Heart left ventricle (tissue), 13 donors: Measurements from ENCODE around the gene POU4F3.

ENCODE experiments used
- POLR2A ChIP-seq, 2 donors: fragments of 450-650 bp; IDR thresholded peaks; one replicate each; pipeline ENCODE4 v1.6.1; 2017; ENCODE audit warnings: antibody characterized with exemption in 2 of 2, mild to moderate bottlenecking in 2 of 2, moderate library complexity in 2 of 2
- TF ChIP-seq, protein P1 (sequence below), 12 donors: fragments of 200-600 bp; sonication (generic) in 4 of 12; IDR thresholded peaks; one replicate each; pipeline versions ENCODE4 v1.5.0 to v1.8.0; 2018 to 2022; ENCODE audit warnings: antibody characterized with exemption in 12 of 12, mild to moderate bottlenecking in 5 of 12
- donor health status: ischemic (EF 13 %, LVEDD 7.1; RV severe dilation, severe dysfunction).
- donor health status: DM: no; HTN: yes; CAD: no.
- donor health status: DM: no; HTN: no; CAD: no.
- donor health status: ischemic (EF 25% LVEDD 6.9; RV normal size, moderate dysfunction).
- donor health status: ischemic (EF 25% LVEDD 5.7; RV mildly dilated, moderate dysfunction).
- donor health status: ischemic (EF 35%, LVEDD 5.7; RV mildly dilated, moderate dysfunction).
- donor health status: nonischemic (EF 11% LVEDD 7.7; RV severe dilation, severe dysfunction).
- donor health status: DM: yes; HTN: yes; CAD: no.
- donor health status: PGD.
- donor health status: ischemic (EF 29% LVEDD 5.4; RV normal size, mild dysfunction).
- donor health status: nonischemic (EF 23%, LVEDD 6.1; RV moderate dilation, normal function).

DNA sequence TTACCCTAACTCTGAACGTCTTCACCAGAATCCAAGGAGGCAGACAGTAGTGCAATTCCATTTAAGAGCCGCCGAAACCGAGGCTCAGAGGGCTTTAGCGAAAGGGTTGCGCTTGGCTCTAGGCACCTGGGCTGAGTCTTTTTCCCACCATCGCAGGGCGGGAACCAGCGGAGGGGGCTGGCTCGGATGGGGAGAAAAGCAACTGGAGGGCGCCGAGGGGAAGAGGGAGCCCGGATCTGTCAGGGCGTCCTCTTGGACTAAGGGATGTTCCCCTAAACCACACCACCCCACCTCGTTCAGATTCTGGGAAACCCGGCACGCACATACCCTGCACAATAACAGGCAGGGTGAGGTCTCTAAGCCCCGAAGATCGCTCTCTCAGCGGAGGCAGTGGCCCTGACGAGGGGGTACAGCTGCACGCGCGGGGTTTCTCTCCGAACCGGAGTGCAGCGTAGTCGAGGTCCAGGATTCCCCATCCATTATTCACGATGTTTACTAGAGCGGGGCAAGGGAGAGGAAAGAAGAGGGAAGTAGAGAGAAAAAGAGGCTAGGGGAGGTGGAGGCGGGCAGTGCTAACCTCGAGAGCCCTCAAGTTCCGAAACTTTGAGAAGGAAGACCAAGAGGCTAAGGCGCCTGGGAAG, 1.3 kb upstream of the POU4F3 start:
- TF ChIP-seq POLR2A (IDR thresholded peaks at IDR 0.05): no peak
- TF ChIP-seq, protein P1, sequence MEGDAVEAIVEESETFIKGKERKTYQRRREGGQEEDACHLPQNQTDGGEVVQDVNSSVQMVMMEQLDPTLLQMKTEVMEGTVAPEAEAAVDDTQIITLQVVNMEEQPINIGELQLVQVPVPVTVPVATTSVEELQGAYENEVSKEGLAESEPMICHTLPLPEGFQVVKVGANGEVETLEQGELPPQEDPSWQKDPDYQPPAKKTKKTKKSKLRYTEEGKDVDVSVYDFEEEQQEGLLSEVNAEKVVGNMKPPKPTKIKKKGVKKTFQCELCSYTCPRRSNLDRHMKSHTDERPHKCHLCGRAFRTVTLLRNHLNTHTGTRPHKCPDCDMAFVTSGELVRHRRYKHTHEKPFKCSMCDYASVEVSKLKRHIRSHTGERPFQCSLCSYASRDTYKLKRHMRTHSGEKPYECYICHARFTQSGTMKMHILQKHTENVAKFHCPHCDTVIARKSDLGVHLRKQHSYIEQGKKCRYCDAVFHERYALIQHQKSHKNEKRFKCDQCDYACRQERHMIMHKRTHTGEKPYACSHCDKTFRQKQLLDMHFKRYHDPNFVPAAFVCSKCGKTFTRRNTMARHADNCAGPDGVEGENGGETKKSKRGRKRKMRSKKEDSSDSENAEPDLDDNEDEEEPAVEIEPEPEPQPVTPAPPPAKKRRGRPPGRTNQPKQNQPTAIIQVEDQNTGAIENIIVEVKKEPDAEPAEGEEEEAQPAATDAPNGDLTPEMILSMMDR (IDR thresholded peaks at IDR 0.05): no peak
